GM12874 (cell line): Measurements from ENCODE around the gene SORCS2.

Experiments used
- CTCF ChIP-seq: IDR thresholded peaks from 2 replicates; pipeline ENCODE4 v1.5.1; 2011; ENCODE audit warnings: low read depth, mild to moderate bottlenecking, control low read depth, low read length, moderate library complexity; ENCODE audit not compliant: insufficient read depth

The SORCS2 gene

DNA sequence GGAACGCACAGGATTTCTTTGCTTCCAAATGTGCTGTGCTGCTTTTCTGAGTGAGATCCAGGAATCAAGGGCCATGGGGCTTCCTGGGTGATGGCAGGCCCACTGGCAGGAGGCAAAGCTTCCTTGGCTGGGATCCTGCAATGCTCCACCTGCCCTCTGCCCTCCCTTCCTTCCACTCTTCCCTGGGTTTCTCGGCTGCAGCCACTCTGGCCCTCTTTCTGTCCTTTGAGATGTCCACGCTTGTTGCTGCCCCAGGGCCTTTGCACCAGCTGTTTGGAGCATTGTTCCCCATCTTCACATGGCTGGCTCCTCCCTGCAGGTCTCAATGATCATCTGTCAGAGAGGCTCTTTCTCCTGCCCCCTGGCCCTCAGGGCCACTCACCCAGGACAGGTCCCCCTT lies 163.5 kb downstream of the SORCS2 start:
- no peak for TF ChIP-seq CTCF

DNA sequence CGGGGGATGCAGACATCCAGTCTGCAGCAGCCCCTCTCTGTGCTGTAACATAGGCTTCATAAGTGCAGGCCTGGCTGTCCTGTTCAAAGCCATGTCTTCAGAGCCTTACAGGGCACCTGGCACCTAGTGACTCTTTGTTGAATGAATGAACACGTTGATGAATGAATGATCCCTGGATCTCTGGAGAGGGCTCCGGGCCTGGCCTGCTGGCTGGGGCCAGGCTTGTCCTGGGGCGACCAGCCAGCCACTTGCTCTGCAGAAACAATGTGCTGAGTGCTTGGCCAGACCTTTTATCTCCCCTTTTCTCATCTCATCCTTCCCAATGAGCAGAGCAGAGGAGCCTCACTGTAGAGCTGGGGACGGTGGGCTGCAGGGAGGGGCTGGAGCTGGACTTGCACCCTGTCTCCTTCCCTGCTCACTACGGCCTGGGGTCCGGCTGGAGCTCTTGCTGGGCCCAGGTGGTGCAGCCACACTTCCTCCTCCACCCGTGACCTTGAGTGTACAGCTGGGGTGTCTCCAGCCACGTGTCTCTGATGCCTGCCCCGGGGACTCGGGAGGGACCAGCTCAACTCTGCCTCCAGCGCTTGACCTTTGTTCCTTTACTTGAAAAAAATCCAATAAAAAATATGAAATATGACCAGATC lies 164.5 kb downstream of the SORCS2 start:
- TF ChIP-seq CTCF = no peak

DNA sequence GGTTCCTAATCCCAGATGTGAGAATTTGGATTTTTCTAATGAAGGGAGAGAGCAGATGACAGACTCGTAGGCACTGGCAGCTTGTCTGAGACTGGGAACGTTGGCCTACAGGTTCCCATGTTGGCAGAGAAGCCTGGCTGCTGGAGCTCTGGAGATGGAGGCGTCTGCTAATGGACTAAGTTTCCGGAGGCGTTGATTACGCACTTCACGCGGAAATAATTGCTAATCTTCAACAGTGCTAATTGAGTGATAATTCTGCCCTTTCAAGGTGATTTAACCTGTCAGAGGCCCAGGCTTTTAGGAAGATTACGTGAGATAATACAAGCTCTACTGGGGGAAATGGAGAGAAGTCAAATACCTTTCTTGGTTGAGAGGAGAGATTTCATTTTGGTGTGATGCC lies 165.0 kb downstream of the SORCS2 start:
- TF ChIP-seq CTCF = no peak

DNA sequence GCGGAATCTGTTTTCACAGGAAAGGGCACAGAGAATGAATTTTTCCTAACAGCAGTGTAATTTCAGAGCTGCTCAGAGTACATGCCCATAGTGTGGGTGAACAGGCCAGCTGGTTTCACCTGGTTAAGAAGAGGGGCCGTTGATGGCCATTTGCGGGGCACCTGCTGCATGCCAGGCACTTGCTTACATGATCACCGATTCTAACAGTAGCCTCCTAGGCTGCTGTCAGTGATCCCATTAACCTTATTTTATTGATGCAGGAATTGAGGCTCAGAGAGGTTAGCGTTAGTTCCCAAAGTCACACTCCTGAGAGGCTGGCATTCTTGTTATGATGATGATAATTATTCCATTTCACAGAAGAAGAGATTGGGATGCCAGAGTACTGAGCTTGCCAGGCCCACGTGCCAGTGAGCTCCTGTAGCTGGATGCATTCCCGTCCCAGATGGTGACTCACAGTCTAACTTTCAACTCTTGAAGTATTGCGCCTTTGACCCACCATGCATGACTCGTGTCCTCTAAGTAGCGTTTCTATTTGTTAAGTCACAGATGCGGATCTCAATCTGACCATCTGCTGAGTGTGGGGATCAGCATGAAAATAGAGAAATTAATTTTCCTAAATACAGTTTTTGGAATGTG lies 165.9 kb downstream of the SORCS2 start:
- TF ChIP-seq CTCF = no peak

DNA sequence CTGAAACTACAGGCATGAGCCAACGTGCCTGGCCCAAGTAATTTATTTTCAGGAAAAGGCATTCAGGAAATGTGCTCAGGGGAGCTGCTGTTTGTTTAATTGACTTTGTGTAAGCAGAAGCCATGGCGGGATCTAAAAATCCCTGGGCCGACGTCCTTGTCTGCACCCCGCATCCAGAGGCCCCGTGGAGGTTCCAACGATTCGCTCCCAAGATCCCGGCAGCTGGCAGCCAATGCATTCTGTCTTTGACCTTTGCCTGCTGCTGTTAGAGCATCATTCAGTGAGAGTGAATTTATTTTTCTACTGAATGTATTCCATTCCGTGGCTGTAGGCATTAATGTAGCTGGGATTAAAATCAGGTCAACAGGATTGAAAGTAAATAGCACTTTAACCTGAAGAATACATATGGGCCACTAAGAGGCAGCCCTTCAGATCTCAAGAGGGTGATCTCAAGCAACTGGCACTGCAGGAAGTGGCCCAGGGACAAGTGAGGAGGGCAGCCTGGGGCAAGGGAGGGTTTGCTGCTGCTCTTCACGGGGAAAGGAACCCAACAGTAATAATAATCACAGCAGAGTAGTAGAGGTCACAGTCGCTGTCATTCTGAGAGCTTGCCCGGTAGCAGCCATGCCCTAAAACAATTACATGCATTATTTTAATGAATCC lies 167.2 kb downstream of the SORCS2 start:
- no peak for TF ChIP-seq CTCF

GRCh38 chr4:7360806-7361205 lies 168.5 kb downstream of the SORCS2 start:
- TF ChIP-seq CTCF = no peak

DNA sequence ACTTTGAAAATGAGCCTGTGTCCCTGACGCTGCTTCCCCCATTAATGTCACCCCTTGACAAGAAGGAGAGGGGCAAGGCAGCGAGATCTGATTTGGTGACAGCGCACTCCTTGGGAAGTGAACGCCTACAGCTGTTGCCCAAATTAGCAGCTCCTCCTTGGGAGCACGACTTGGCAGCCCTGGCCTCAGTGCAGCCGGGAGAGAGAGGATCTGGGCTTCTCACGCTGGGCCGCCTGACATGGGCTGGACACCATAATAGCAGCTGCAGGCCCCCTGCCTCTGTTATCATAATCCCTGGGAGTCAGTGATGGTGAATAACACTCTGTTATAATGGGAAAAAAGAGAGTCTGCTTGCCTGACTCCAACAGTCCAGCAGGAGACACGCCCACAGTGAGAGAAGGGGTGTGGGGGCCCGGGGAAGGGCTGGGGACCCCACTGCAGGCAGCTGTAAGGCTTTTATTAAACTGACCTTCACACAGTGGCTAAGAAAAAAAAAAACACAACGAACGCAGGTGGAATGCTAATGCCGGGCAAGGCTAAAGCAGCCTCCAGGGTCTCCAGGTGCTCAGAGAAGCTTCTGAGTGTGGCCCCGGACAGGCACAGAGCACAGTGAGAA lies 169.1 kb downstream of the SORCS2 start:
- no peak for TF ChIP-seq CTCF
